Fibroblast of villous mesenchyme (primary cell): ENCODE measurements around the gene APC2. TPM values are rescaled to one million over a fixed set of nuclear protein-coding genes. Genes with fewer than 3 reads are reported as not detected.
A peak's percentile ranks its signal among the peaks of the same experiment; 100 is the strongest.

Experiments
- DNase-seq: peaks from one replicate; pipeline ENCODE4 v3.0.0-alpha.2; 2010; ENCODE audit warnings: low read depth
- H3K4me3 ChIP-seq: 2 replicates; pipeline ENCODE4 v1.5.1; 2011; ENCODE audit warnings: low read depth, mild to moderate bottlenecking, low read length
- total RNA-seq: library from RNA; depleted of rRNA; stranded (reverse); fragments of >200 nt; gene quantifications from 2 replicates; pipeline ENCODE4 v1.2.3, GENCODE V29; 2012
- TF ChIP-seq, protein P1 (sequence below): IDR thresholded peaks from 2 replicates; pipeline ENCODE4 v1.5.1; 2012; ENCODE audit warnings: low read depth, mild to moderate bottlenecking, low read length; ENCODE audit not compliant: insufficient read depth

Gene APC2
- total RNA-seq, 1 donor = 0.43 TPM

DNA sequence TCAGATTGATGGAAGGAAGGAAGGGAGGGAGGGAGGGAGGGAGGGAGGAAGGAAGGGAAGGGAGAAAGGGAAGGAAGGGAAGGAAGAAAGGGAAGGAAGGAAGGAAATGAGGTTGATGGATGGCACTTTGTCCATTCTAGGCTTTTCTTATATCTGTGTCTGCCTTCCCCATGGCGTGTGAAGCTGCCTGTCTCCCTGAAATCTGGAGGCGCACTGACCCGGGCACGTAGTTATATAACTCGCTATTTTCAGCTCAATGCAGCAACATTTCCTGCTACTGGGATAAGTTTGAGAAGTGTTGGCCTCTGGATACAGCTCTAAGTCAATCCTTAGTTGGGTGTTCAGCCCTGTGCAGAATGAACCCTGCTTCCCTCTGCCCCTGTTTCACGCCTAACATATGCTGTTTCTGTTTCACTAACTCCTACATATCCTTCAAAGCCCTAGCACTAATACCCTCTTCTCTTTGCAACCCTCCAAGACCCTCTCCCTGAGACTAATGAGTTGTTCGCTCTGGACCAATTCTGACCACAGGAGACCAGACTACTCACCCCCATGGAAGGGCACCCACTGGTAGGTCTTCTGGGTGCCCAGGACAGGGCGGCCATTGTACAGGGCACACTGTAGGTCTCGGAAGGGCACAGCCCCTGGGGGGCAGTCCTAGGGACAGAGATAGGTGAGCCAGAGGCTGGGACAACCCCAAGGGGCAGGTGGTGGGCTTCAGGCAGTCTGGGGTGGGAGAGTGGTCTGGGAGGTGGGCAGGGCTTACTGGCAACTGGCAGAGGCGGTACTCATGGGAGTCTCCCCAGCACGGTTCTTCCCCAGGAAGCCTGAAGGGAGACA, 59.9 kb downstream of the APC2 start:
- TF ChIP-seq, protein P1, sequence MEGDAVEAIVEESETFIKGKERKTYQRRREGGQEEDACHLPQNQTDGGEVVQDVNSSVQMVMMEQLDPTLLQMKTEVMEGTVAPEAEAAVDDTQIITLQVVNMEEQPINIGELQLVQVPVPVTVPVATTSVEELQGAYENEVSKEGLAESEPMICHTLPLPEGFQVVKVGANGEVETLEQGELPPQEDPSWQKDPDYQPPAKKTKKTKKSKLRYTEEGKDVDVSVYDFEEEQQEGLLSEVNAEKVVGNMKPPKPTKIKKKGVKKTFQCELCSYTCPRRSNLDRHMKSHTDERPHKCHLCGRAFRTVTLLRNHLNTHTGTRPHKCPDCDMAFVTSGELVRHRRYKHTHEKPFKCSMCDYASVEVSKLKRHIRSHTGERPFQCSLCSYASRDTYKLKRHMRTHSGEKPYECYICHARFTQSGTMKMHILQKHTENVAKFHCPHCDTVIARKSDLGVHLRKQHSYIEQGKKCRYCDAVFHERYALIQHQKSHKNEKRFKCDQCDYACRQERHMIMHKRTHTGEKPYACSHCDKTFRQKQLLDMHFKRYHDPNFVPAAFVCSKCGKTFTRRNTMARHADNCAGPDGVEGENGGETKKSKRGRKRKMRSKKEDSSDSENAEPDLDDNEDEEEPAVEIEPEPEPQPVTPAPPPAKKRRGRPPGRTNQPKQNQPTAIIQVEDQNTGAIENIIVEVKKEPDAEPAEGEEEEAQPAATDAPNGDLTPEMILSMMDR = no peak
- no peak for DNase-seq
- H3K4me3 ChIP-seq = no peak overlapping the region

DNA sequence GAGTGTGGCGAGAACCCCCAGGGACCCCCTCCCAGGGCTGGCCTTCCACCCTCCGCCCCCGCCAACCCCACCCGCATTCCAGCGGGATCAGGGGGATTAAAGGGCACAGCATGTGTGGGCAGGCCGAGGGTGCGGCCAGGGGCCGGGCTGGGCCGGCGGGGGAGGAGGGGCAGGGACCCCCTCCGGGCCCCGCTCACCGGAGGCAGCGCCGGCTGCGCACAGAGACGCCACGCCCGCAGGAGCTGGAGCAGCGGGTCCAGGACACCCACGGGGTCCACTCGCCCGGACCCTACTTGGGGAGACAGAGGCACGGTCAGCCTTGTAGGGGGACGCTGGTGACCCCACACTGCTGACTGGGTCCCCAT, 60.5 kb downstream of the APC2 start:
- TF ChIP-seq, protein P1 = no peak
- H3K4me3 ChIP-seq = no peak overlapping the region
- DNase-seq = no peak

DNA sequence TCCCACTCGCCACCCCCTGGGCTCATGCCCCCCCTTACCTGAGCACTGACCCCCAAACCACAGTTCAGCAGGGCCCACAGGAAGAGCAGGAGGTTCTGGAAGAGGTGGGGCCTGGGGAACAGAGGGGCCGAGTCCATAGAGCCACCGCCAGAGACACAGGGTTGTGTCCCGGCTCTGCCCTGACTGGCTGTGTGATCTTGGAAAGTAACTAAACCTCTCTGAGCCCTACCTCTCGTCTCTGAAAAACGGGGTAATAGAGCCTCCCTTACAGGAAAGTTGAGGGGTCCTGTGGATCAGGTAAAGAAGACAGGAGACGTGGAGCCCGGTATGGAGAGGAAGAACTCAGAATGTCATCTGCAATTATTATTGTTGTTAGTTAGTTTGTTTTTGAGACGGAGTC, 60.9 kb downstream of the APC2 start:
- TF ChIP-seq, protein P1 = no peak
- H3K4me3 ChIP-seq = no peak overlapping the region
- DNase-seq = no peak

DNA sequence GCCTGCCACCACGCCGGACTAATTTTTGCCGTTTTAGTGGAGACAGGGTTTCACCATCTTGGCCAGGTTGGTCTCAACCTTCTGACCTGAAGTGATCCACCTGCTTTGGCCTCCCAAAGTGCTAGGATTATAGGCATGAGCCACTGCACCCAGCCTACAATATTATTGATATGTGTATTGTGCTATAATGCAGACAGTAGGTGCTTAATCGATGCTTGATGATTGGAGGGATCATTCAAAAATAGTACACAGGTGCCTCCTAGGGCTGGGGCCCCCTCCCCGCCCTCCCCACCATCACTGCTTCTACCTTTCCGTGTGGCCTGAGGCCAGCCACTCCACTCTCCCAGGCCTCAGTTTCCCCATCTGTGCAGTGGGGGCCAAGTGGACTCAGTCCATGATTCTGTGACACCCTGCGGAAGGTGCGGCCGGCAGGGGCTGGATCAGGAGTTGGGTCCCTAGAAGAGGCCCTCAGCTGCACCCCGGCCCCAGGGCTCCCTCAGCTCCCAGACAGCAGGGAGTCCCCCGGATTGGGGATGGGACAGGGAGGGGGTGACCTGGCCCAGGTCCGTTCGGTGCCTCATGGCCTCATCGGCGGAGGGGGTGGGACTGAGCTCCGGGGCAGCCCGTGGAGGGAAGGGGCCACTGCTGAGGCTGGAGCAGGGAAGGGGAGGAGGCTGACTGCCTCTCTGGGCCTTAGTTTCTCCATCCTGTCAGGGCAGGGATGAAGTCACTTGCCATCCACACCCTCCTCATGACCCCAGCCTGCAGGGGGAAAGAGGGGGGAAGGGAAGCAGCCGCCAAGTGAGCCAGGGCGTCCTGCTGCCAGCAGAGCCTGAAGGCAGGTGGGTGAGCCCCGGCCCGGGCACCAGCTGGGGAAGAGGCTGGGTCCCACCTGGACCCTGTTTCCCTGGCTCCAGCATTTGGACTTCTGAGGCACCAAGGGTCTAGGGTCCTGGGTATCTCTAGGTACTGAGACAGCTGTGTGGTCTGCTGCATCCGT, 61.7 kb downstream of the APC2 start:
- H3K4me3 ChIP-seq = peak overlapping the region; percentile 89
- no peak for DNase-seq
- TF ChIP-seq, protein P1 = no peak

DNA sequence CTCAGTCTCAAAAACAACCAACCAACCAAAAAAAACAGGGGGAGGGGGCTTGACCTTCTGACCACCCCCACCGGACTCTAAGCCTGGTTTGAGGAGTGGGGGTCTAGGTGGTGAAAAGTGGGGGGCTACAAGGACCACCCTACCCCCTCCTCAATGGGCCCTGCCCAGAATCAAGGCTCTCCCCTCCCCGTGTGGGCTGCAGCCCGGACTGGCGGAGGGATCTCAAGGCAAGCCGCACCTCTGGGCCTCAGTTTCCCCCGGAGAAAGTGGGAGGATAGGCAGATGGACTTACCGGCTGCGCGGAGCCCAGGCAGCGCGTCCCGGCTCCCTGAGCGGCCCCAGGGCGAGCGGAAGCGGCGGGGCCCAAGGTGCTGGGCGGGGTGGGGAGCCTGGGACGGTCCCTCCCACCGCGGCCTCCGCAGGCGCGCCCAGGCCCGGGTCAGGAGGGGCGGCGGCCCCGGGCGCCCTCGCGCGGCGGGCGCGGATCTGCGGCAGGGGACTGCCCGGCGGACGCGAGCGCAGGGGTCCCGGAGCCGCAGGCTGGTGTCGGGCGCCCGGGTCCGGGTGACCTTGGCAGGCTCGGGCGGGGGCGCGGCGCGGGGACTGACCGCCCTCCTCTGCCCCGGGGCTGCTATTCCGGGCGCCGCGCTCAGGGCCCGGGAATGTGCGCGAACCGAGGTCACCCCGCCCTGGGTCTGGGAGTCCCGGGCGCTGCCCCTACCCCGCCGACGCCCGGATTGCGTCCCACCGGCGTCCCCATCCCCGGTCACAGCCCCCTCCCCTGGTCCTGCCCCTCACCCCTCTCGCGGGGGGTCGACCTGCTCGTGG, 63.0 kb downstream of the APC2 start, which contains the start of gene ADAMTSL5:
Gene ADAMTSL5 (minus strand): TSS at position 349 of the 828 bp plus-strand sequence. CDS start 2,076 bp downstream, outside the sequence.
- H3K4me3 ChIP-seq = peak within 1 kb of the TSS; percentile 89
- TF ChIP-seq, protein P1 = no peak
- DNase-seq = peak; percentile 71
